GM19099 (cell line): ENCODE results near the gene SERTAD2.

Experiments
- POLR2A ChIP-seq: IDR thresholded peaks from 3 replicates; pipeline ENCODE4 v1.6.1; 2011; ENCODE audit warnings: low read depth; ENCODE audit not compliant: insufficient read length; ENCODE audit errors: extremely low read depth

Gene SERTAD2

GRCh38 chr2:64615844-64616536 is 37.7 kb downstream of the SERTAD2 start:
- TF ChIP-seq POLR2A: no peak

- TF ChIP-seq POLR2A: no peak
Observed at GRCh38 chr2:64615192-64615763, 38.4 kb downstream of the SERTAD2 start.

GRCh38 chr2:64613276-64613675 is 40.4 kb downstream of the SERTAD2 start:
- no peak for TF ChIP-seq POLR2A

- no peak for TF ChIP-seq POLR2A
Observed at GRCh38 chr2:64612575-64613195, 41.0 kb downstream of the SERTAD2 start.

GRCh38 chr2:64610316-64610855 is 43.3 kb downstream of the SERTAD2 start:
- TF ChIP-seq POLR2A: no peak

- TF ChIP-seq POLR2A: no peak
Observed at GRCh38 chr2:64609942-64610281, 43.8 kb downstream of the SERTAD2 start.

GRCh38 chr2:64609227-64609941 is 44.3 kb downstream of the SERTAD2 start:
- TF ChIP-seq POLR2A: peak; percentile 78

GRCh38 chr2:64608867-64609226 is 44.9 kb downstream of the SERTAD2 start:
- TF ChIP-seq POLR2A: no peak

GRCh38 chr2:64607381-64608304 is 46.1 kb downstream of the SERTAD2 start:
- TF ChIP-seq POLR2A: no peak

- no peak for TF ChIP-seq POLR2A
Observed at GRCh38 chr2:64606479-64607363, 47.0 kb downstream of the SERTAD2 start.

- peak; percentile 2 for TF ChIP-seq POLR2A
Observed at GRCh38 chr2:64605991-64606478, 47.7 kb downstream of the SERTAD2 start.

- TF ChIP-seq POLR2A: no peak
Observed at GRCh38 chr2:64605026-64605471, 48.7 kb downstream of the SERTAD2 start.

- TF ChIP-seq POLR2A: no peak
Observed at GRCh38 chr2:64604155-64604554, 49.6 kb downstream of the SERTAD2 start.
